Memory B cell (primary cell): ENCODE measurements around the gene RPS8.
"Not testable (repeated sequence)": the region's sequence is repeated elsewhere in the genome, so short reads cannot be mapped to it uniquely, and the experiment has no call there.

Experiments used
- ATAC-seq: fragments of 150-1000 bp; cut with Tn5 transposase; 2 replicates; pipeline ENCODE4 v1.10.0; 2021; ENCODE audit warnings: low read depth, mild to moderate bottlenecking, moderate library complexity
- DNase-seq, 2 donors: peaks; one replicate each; pipeline ENCODE4 v3.0.0; 2022; ENCODE audit warnings: low spot score in 2 of 2
- H3K27ac Mint-ChIP-seq: one replicate; pipeline ENCODE4 v1.8.0; 2022; ENCODE audit warnings: mild to moderate bottlenecking, moderate library complexity, mixed read lengths
- H3K27me3 Mint-ChIP-seq: one replicate; pipeline ENCODE4 v1.8.0; 2022; ENCODE audit warnings: mixed read lengths
- H3K36me3 Mint-ChIP-seq: one replicate; pipeline ENCODE4 v1.8.0; 2022; ENCODE audit warnings: mild to moderate bottlenecking, mixed read lengths
- H3K4me1 Mint-ChIP-seq: one replicate; pipeline ENCODE4 v1.8.0; 2022; ENCODE audit warnings: mixed read lengths
- H3K4me3 Mint-ChIP-seq: one replicate; pipeline ENCODE4 v1.8.0; 2022; ENCODE audit warnings: mild to moderate bottlenecking, moderate library complexity, mixed read lengths
- H3K9me3 Mint-ChIP-seq: one replicate; pipeline ENCODE4 v1.8.0; 2022; ENCODE audit warnings: mixed read lengths

RPS8 gene

GRCh38 chr1:44786841-44787426 is 11.6 kb downstream of the RPS8 start:
- ATAC-seq, result no peak
- H3K27me3 Mint-ChIP-seq, result no peaks in the 10 kb centered on the region
- DNase-seq, result peak in 1 of 2 donors; percentile 13
- H3K4me3 Mint-ChIP-seq, result peak overlapping the region; percentile 83
- H3K9me3 Mint-ChIP-seq, result no peaks in the 10 kb centered on the region
- H3K36me3 Mint-ChIP-seq, result no peaks in the 10 kb centered on the region
- peaks cover 23% of the 10 kb centered on the region for H3K4me1 Mint-ChIP-seq
- peak overlapping the region; percentile 92 for H3K27ac Mint-ChIP-seq

GRCh38 chr1:44787506-44787905 is 12.2 kb downstream of the RPS8 start:
- no peaks in the 10 kb centered on the region for H3K27me3 Mint-ChIP-seq
- H3K36me3 Mint-ChIP-seq, result no peaks in the 10 kb centered on the region
- H3K9me3 Mint-ChIP-seq, result no peaks in the 10 kb centered on the region
- H3K27ac Mint-ChIP-seq, result no peak overlapping the region
- ATAC-seq (no peak), DNase-seq (no peak)
- no peak overlapping the region for H3K4me3 Mint-ChIP-seq
- H3K4me1 Mint-ChIP-seq, result peaks cover 23% of the 10 kb centered on the region

GRCh38 chr1:44788120-44788860 is 12.9 kb downstream of the RPS8 start, which contains the start of gene BEST4:
TSS of gene BEST4 (minus strand) at chr1:44788170. CDS start at chr1:44787705, 465 bp downstream.
- no peak for ATAC-seq
- Mint-ChIP-seq H3K27me3 (no peaks in the 10 kb centered on the region), H3K9me3 (no peaks in the 10 kb centered on the region), H3K27ac (no peak within 1 kb of the TSS), H3K4me3 (no peak within 1 kb of the TSS), H3K36me3 (no peaks in the 10 kb centered on the region), H3K4me1 (peaks cover 21% of the 10 kb centered on the region)
- no peak for DNase-seq

- ATAC-seq (no peak), DNase-seq (no peak)
- Mint-ChIP-seq H3K9me3 (no peaks in the 10 kb centered on the region), H3K27me3 (no peaks in the 10 kb centered on the region), H3K36me3 (no peaks in the 10 kb centered on the region), H3K27ac (peak overlapping the region; percentile 41), H3K4me3 (no peak overlapping the region), H3K4me1 (peaks cover 6% of the 10 kb centered on the region)
These were observed 15.8 kb downstream of the RPS8 start for GRCh38 chr1:44790968-44791801.

- H3K4me3 Mint-ChIP-seq, result no peak overlapping the region
- DNase-seq (no peak), ATAC-seq (no peak)
- peaks cover 2% of the 10 kb centered on the region for H3K4me1 Mint-ChIP-seq
- H3K27me3 Mint-ChIP-seq, result no peaks in the 10 kb centered on the region
- peak overlapping the region; percentile 16 for H3K27ac Mint-ChIP-seq
- no peaks in the 10 kb centered on the region for H3K9me3 Mint-ChIP-seq
- H3K36me3 Mint-ChIP-seq, result no peaks in the 10 kb centered on the region
These were observed 17.6 kb downstream of the RPS8 start for GRCh38 chr1:44792736-44793502.

GRCh38 chr1:44797886-44798285 is 22.5 kb downstream of the RPS8 start:
- H3K36me3 Mint-ChIP-seq, DNase-seq, H3K27me3 Mint-ChIP-seq, ATAC-seq, H3K27ac Mint-ChIP-seq, H3K4me3 Mint-ChIP-seq, H3K9me3 Mint-ChIP-seq: not testable (repeated sequence)
- peaks cover 14% of the 10 kb centered on the region for H3K4me1 Mint-ChIP-seq

GRCh38 chr1:44798481-44799365 is 23.4 kb downstream of the RPS8 start:
- Mint-ChIP-seq H3K36me3 (peaks cover 6% of the 10 kb centered on the region), H3K4me3 (peak overlapping the region; percentile 32), H3K27me3 (no peaks in the 10 kb centered on the region), H3K9me3 (no peaks in the 10 kb centered on the region), H3K27ac (peak overlapping the region; percentile 89), H3K4me1 (peaks cover 17% of the 10 kb centered on the region)
- no peak for ATAC-seq
- no peak for DNase-seq

GRCh38 chr1:44799770-44800584 is 24.6 kb downstream of the RPS8 start, which contains the start of gene PLK3:
TSS of gene PLK3 (plus strand) at chr1:44800377. CDS start at chr1:44800464, 87 bp downstream.
- Mint-ChIP-seq H3K9me3 (no peaks in the 10 kb centered on the region), H3K4me1 (peaks cover 17% of the 10 kb centered on the region)
- DNase-seq, result peak; percentile 96 to 97

GRCh38 chr1:44801491-44802305 is 26.4 kb downstream of the RPS8 start:
- Mint-ChIP-seq H3K36me3 (peaks cover 11% of the 10 kb centered on the region), H3K4me3 (peak overlapping the region; percentile 85), H3K27ac (peak overlapping the region; percentile 36), H3K9me3 (no peaks in the 10 kb centered on the region), H3K4me1 (peaks cover 17% of the 10 kb centered on the region), H3K27me3 (no peaks in the 10 kb centered on the region)
- no peak for DNase-seq
- no peak for ATAC-seq

More at GRCh38 chr1:44799770-44800584, 24.6 kb downstream of the RPS8 start, which contains the start of gene PLK3:
- ATAC-seq, result peak; percentile 85
- Mint-ChIP-seq H3K36me3 (peaks cover 8% of the 10 kb centered on the region), H3K27ac (peak within 1 kb of the TSS; percentile 89), H3K27me3 (no peaks in the 10 kb centered on the region), H3K4me3 (peak within 1 kb of the TSS; percentile 87)

GRCh38 chr1:44802306-44803061 is 27.1 kb downstream of the RPS8 start:
- peak overlapping the region; percentile 36 for H3K27ac Mint-ChIP-seq
- peak overlapping the region; percentile 37 for H3K4me3 Mint-ChIP-seq
- H3K4me1 Mint-ChIP-seq, result peaks cover 24% of the 10 kb centered on the region
- no peak for ATAC-seq
- H3K9me3 Mint-ChIP-seq, result no peaks in the 10 kb centered on the region
- no peak for DNase-seq
- H3K27me3 Mint-ChIP-seq, result no peaks in the 10 kb centered on the region
- H3K36me3 Mint-ChIP-seq, result peaks cover 11% of the 10 kb centered on the region

GRCh38 chr1:44803062-44803311 is 27.6 kb downstream of the RPS8 start:
- Mint-ChIP-seq H3K36me3 (peaks cover 11% of the 10 kb centered on the region), H3K4me1 (peaks cover 29% of the 10 kb centered on the region), H3K27me3 (no peaks in the 10 kb centered on the region), H3K27ac (peak overlapping the region; percentile 36), H3K4me3 (no peak overlapping the region), H3K9me3 (no peaks in the 10 kb centered on the region)
- no peak for ATAC-seq
- no peak for DNase-seq
